Measurements from ENCODE around the gene MINDY4.

The MINDY4 gene

DNA sequence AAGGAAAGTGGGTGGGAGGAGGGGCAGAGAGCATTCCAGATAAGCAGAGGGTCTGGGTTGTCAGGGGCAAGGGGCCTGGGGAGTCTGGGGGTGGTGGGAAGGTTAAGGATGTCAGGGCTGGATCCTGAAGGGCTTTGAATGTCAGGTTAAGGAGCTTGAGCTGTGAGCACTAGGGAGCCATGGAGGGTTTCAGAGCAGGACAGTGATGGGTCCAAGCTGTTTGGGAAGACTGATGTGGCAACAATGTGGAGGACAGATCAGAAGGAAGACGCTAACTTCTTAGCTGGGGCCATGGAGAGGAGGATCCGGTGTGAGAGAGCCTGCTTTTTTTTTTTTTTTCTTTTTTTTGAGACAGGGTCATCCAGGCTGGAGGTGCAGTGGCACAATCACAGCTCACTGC is 126.6 kb downstream of the MINDY4 start:
- Histone ChIP-seq H3K79me2 (ENCODE audit: insufficient read depth, low read length) (no peaks in the 10 kb centered on the region), H2AFZ (ENCODE audit: low read depth, low read length, severe bottlenecking) (no peak overlapping the region), H3K4me3 (ENCODE audit: insufficient read depth, low read length, poor library complexity, severe bottlenecking) (no peak overlapping the region), H3K4me2 (ENCODE audit: low read depth, low read length, poor library complexity, severe bottlenecking) (no peak overlapping the region), H3K9me2 (replicated peaks; ENCODE audit: insufficient read depth, low read length) (no peaks in the 10 kb centered on the region), H3F3A (ENCODE audit: insufficient read depth) (no peaks in the 10 kb centered on the region), H4K20me1 (ENCODE audit: low read depth, low read length) (no peaks in the 10 kb centered on the region), H3K9me3 (ENCODE audit: insufficient read depth, low read length) (no peaks in the 10 kb centered on the region), H3K9ac (ENCODE audit: low read length) (no peak overlapping the region), H3K27ac (ENCODE audit: low read depth, low read length) (no peak overlapping the region), H3K27me3 (ENCODE audit: low read length) (no peaks in the 10 kb centered on the region), H3K36me3 (ENCODE audit: low read length) (no peaks in the 10 kb centered on the region)
- TF ChIP-seq, protein P1, sequence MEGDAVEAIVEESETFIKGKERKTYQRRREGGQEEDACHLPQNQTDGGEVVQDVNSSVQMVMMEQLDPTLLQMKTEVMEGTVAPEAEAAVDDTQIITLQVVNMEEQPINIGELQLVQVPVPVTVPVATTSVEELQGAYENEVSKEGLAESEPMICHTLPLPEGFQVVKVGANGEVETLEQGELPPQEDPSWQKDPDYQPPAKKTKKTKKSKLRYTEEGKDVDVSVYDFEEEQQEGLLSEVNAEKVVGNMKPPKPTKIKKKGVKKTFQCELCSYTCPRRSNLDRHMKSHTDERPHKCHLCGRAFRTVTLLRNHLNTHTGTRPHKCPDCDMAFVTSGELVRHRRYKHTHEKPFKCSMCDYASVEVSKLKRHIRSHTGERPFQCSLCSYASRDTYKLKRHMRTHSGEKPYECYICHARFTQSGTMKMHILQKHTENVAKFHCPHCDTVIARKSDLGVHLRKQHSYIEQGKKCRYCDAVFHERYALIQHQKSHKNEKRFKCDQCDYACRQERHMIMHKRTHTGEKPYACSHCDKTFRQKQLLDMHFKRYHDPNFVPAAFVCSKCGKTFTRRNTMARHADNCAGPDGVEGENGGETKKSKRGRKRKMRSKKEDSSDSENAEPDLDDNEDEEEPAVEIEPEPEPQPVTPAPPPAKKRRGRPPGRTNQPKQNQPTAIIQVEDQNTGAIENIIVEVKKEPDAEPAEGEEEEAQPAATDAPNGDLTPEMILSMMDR (IDR thresholded peaks at IDR 0.05; ENCODE audit: insufficient read depth, low read length, poor library complexity, severe bottlenecking) = no peak
- TF ChIP-seq EZH2phosphoT487 (conservative IDR thresholded peaks at IDR 0.05; ENCODE audit: low read length) = no peak

DNA sequence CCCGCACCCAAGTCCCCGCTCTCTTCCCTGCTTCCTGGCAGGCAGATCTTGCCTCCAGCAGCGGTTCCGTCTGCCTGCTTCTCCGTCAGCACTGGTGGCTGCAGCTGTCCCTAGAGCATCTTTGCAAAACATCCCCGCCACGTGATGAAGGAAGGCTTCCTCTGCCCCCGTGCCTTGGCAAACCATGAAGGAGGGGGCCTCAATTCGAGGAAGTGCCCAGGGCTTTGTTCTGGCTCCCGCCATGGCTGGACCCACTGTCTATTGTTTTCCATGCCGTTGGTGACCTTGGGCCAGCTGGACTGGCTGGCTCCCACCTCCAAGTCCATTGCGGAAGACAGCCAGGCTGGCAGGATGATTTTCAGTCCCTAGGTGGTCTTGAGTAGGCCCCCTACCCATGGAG is 127.2 kb downstream of the MINDY4 start:
- no peak overlapping the region for H3K27ac ChIP-seq (ENCODE audit: low read depth, low read length)
- H3K4me2 ChIP-seq (ENCODE audit: low read depth, low read length, poor library complexity, severe bottlenecking) = no peak overlapping the region
- H3K9me3 ChIP-seq (ENCODE audit: insufficient read depth, low read length) = no peaks in the 10 kb centered on the region
- H2AFZ ChIP-seq (ENCODE audit: low read depth, low read length, severe bottlenecking) = no peak overlapping the region
- H3K79me2 ChIP-seq (ENCODE audit: insufficient read depth, low read length) = no peaks in the 10 kb centered on the region
- H3F3A ChIP-seq (ENCODE audit: insufficient read depth) = no peaks in the 10 kb centered on the region
- no peak overlapping the region for H3K4me3 ChIP-seq (ENCODE audit: insufficient read depth, low read length, poor library complexity, severe bottlenecking)
- TF ChIP-seq EZH2phosphoT487 (conservative IDR thresholded peaks at IDR 0.05; ENCODE audit: low read length) = no peak
- TF ChIP-seq, protein P1 (IDR thresholded peaks at IDR 0.05; ENCODE audit: insufficient read depth, low read length, poor library complexity, severe bottlenecking) = no peak
- no peak overlapping the region for H3K9ac ChIP-seq (ENCODE audit: low read length)
- H3K9me2 ChIP-seq (replicated peaks; ENCODE audit: insufficient read depth, low read length) = no peaks in the 10 kb centered on the region
- H4K20me1 ChIP-seq (ENCODE audit: low read depth, low read length) = no peaks in the 10 kb centered on the region
- H3K27me3 ChIP-seq (ENCODE audit: low read length) = no peaks in the 10 kb centered on the region
- H3K36me3 ChIP-seq (ENCODE audit: low read length) = no peaks in the 10 kb centered on the region

DNA sequence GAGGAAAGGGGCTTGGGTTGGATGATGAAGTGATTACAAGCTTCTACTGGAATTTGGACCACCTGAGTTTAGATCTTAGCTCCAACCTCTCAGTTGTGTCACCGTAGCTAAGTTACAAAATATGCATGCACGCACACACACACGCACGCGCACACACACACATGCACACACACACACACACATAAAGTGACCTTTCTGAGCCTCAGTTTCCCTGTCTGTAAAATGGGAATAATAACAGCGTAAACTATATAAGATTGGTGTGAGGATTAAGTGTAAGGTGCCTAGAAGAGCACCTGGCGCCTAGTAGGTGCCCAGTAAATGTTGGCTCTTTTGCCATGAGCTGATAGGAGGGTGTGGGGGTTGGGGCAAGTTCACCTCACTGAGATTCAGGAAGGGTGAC is 127.8 kb downstream of the MINDY4 start:
- Histone ChIP-seq H3K27me3 (ENCODE audit: low read length) (no peaks in the 10 kb centered on the region), H3F3A (ENCODE audit: insufficient read depth) (no peaks in the 10 kb centered on the region), H3K36me3 (ENCODE audit: low read length) (no peaks in the 10 kb centered on the region), H3K27ac (ENCODE audit: low read depth, low read length) (no peak overlapping the region), H3K9ac (ENCODE audit: low read length) (no peak overlapping the region), H2AFZ (ENCODE audit: low read depth, low read length, severe bottlenecking) (no peak overlapping the region), H3K9me3 (ENCODE audit: insufficient read depth, low read length) (no peaks in the 10 kb centered on the region), H3K4me3 (ENCODE audit: insufficient read depth, low read length, poor library complexity, severe bottlenecking) (no peak overlapping the region), H3K9me2 (replicated peaks; ENCODE audit: insufficient read depth, low read length) (no peaks in the 10 kb centered on the region), H4K20me1 (ENCODE audit: low read depth, low read length) (no peaks in the 10 kb centered on the region), H3K79me2 (ENCODE audit: insufficient read depth, low read length) (no peaks in the 10 kb centered on the region), H3K4me2 (ENCODE audit: low read depth, low read length, poor library complexity, severe bottlenecking) (no peak overlapping the region)
- TF ChIP-seq EZH2phosphoT487 (conservative IDR thresholded peaks at IDR 0.05; ENCODE audit: low read length) = no peak
- TF ChIP-seq, protein P1 (IDR thresholded peaks at IDR 0.05; ENCODE audit: insufficient read depth, low read length, poor library complexity, severe bottlenecking) = no peak

All from SU-DHL-6 (cell line).